IMR-90 (cell line): ENCODE data around the gene CYP19A1. TPM values are rescaled to one million over a fixed set of nuclear protein-coding genes. Genes with fewer than 3 reads are reported as not detected.

Source experiments
- ATAC-seq: fragments of 200-7000 bp; cut with Tn5 transposase; 2 replicates; pipeline ENCODE4 v1.9.1; 2020; ENCODE audit warnings: low read depth, mild to moderate bottlenecking, moderate library complexity
- BruUV-seq: library from RNA; stranded (reverse); fragments of 400-500 nt; replicated peaks from 2 replicates; lab custom pipeline; 2021; lab: Mats Ljungman, UMichigan
- CTCF ChIA-PET: fragments of 300-600 bp; formaldehyde crosslinking; extraction: SDS; loops from one replicate; lab custom pipeline; 2021; ENCODE audit warnings: antibody characterized with exemption; lab: Yijun Ruan, JAX
- POLR2A ChIA-PET: fragments of 300-600 bp; sonication (Branson Sonifier 250); formaldehyde crosslinking; loops from one replicate; lab custom pipeline; 2022; ENCODE audit warnings: antibody characterized with exemption; ENCODE audit not compliant: unreplicated experiment; lab: Charles Lee
- DNase-seq: peaks from one replicate; pipeline ENCODE4 v3.0.0; 2013
- H2AFZ ChIP-seq: replicated peaks from 2 replicates; pipeline ENCODE3; 2013; ENCODE audit warnings: low read length, mild to moderate bottlenecking; ENCODE audit not compliant: poor library complexity
- H2AK5ac ChIP-seq: 2 replicates; pipeline ENCODE4 v1.6.1; 2013; ENCODE audit warnings: low read depth, low read length, inconsistent platforms
- H2AK9ac ChIP-seq: replicated peaks from 2 replicates; pipeline ENCODE3; 2013; ENCODE audit warnings: mild to moderate bottlenecking, low read depth, low read length, moderate library complexity; ENCODE audit not compliant: poor library complexity
- H2BK120ac ChIP-seq: 2 replicates; pipeline ENCODE4 v1.6.1; 2013; ENCODE audit warnings: low read depth, low read length, inconsistent platforms
- H2BK15ac ChIP-seq: 3 replicates; pipeline ENCODE4 v1.6.1; 2013; ENCODE audit warnings: low read depth, low read length, inconsistent platforms
- H2BK20ac ChIP-seq: 2 replicates; pipeline ENCODE4 v1.6.1; 2013; ENCODE audit warnings: low read depth, mild to moderate bottlenecking, inconsistent platforms, low read length, moderate library complexity
- H2BK5ac ChIP-seq: 2 replicates; pipeline ENCODE4 v1.6.1; 2013; ENCODE audit warnings: mild to moderate bottlenecking, low read depth, low read length, inconsistent platforms; ENCODE audit not compliant: poor library complexity, severe bottlenecking
- H3K14ac ChIP-seq: replicated peaks from 2 replicates; pipeline ENCODE4 v1.6.1; 2013; ENCODE audit warnings: low read depth, low read length, inconsistent platforms
- H3K18ac ChIP-seq: 2 replicates; pipeline ENCODE4 v1.6.1; 2013; ENCODE audit warnings: low read depth, low read length, control low read depth
- H3K23ac ChIP-seq: 2 replicates; pipeline ENCODE4 v1.6.1; 2013; ENCODE audit warnings: low read depth, low read length, inconsistent platforms
- H3K27ac ChIP-seq: 2 replicates; pipeline ENCODE4 v1.5.1; 2013; ENCODE audit warnings: mild to moderate bottlenecking, control low read depth, low read length; ENCODE audit not compliant: insufficient read depth
- H3K27me3 ChIP-seq: 2 replicates; pipeline ENCODE4 v1.6.1; 2013; ENCODE audit warnings: low read length; ENCODE audit not compliant: control insufficient read depth, insufficient read depth
- H3K36me3 ChIP-seq: 2 replicates; pipeline ENCODE4 v1.6.1; 2013; ENCODE audit warnings: low read length, mixed read lengths; ENCODE audit not compliant: control insufficient read depth, insufficient read depth
- H3K4ac ChIP-seq: 2 replicates; pipeline ENCODE4 v1.6.1; 2013; ENCODE audit warnings: low read depth, low read length, inconsistent platforms
- H3K4me1 ChIP-seq: 2 replicates; pipeline ENCODE4 v1.6.1; 2013; ENCODE audit warnings: low read length, mixed read lengths; ENCODE audit not compliant: control insufficient read depth, insufficient read depth
- H3K4me2 ChIP-seq: 2 replicates; pipeline ENCODE4 v1.6.1; 2013; ENCODE audit warnings: low read depth, mild to moderate bottlenecking, control low read depth, low read length, moderate library complexity
- H3K4me3 ChIP-seq: 2 replicates; pipeline ENCODE4 v1.5.1; 2013; ENCODE audit warnings: low read depth, mild to moderate bottlenecking, control low read depth, low read length, moderate library complexity; ENCODE audit not compliant: insufficient read depth
- H3K56ac ChIP-seq: 2 replicates; pipeline ENCODE4 v1.6.1; 2013; ENCODE audit warnings: low read length, inconsistent platforms; ENCODE audit not compliant: insufficient read depth; ENCODE audit errors: extremely low read depth
- H3K79me1 ChIP-seq, 2 experiments: 2 replicates each; pipeline ENCODE4 v1.6.1; 2013; ENCODE audit warnings: low read length in 2 of 2, inconsistent platforms in 1 of 2, low read depth in 1 of 2
- H3K9ac ChIP-seq: 2 replicates; pipeline ENCODE4 v1.6.1; 2013; ENCODE audit warnings: low read depth, low read length, control low read depth
- H3K9me1 ChIP-seq: 2 replicates; pipeline ENCODE4 v1.6.1; 2013; ENCODE audit warnings: low read length, inconsistent platforms; ENCODE audit not compliant: insufficient read depth
- H3K9me3 ChIP-seq: 2 replicates; pipeline ENCODE4 v1.6.1; 2013; ENCODE audit warnings: low read length; ENCODE audit not compliant: control insufficient read depth, insufficient read depth
- H4K20me1 ChIP-seq: 2 replicates; pipeline ENCODE4 v1.6.1; 2013; ENCODE audit warnings: low read length, inconsistent platforms; ENCODE audit not compliant: insufficient read depth
- H4K5ac ChIP-seq: 2 replicates; pipeline ENCODE4 v1.6.1; 2013; ENCODE audit warnings: mild to moderate bottlenecking, low read depth, low read length, control low read depth
- H4K8ac ChIP-seq, 2 experiments: 2 replicates each; pipeline ENCODE4 v1.6.1; 2013; ENCODE audit warnings: low read depth in 2 of 2, low read length in 2 of 2, control low read depth in 1 of 2, inconsistent platforms in 1 of 2
- H4K91ac ChIP-seq: 2 replicates; pipeline ENCODE4 v1.6.1; 2013; ENCODE audit warnings: low read depth, low read length, inconsistent platforms; ENCODE audit not compliant: insufficient read depth
- BHLHE40 ChIP-seq: fragments of 150-350 bp; IDR thresholded peaks from 2 replicates; pipeline ENCODE4 v1.6.1; 2016; ENCODE audit warnings: mild to moderate bottlenecking, low read depth, low read length
- CEBPB ChIP-seq: IDR thresholded peaks from 2 replicates; pipeline ENCODE4 v1.6.1; 2012; ENCODE audit warnings: low read depth, low read length, improper control_type of control experiment
- CHD1 ChIP-seq: IDR thresholded peaks from 2 replicates; pipeline ENCODE4 v1.6.1; 2012; ENCODE audit warnings: low read depth, low read length, improper control_type of control experiment
- FOS ChIP-seq: fragments of 150-350 bp; IDR thresholded peaks from 2 replicates; pipeline ENCODE4 v1.6.1; 2016; ENCODE audit warnings: low read depth, low read length
- MAFK ChIP-seq: IDR thresholded peaks from 2 replicates; pipeline ENCODE4 v1.6.1; 2012; ENCODE audit warnings: low read depth, low read length, improper control_type of control experiment
- POLR2A ChIP-seq: IDR thresholded peaks from 2 replicates; pipeline ENCODE4 v1.6.1; 2012; ENCODE audit warnings: mild to moderate bottlenecking, low read depth, low read length
- RAD21 ChIP-seq: IDR thresholded peaks from 2 replicates; pipeline ENCODE4 v1.6.1; 2012; ENCODE audit warnings: low read length, improper control_type of control experiment
- RCOR1 ChIP-seq: IDR thresholded peaks from 2 replicates; pipeline ENCODE4 v1.6.1; 2012; ENCODE audit warnings: mild to moderate bottlenecking, low read length, improper control_type of control experiment; ENCODE audit not compliant: insufficient replicate concordance
- RFX5 ChIP-seq: IDR thresholded peaks from 2 replicates; pipeline ENCODE4 v1.8.0; 2012; ENCODE audit warnings: low read depth, mild to moderate bottlenecking, low read length, moderate library complexity
- WGBS, 2 experiments: methylation state at CpG; one replicate each; pipeline versions ENCODE4 v1.1.5 to v1.1.7; 2013; ENCODE audit warnings: missing lambda C conversion rate in 2 of 2; ENCODE audit not compliant: insufficient read length in 1 of 2; ENCODE audit errors: extremely low coverage in 2 of 2; 5-methylcytosine and 5-hydroxymethylcytosine counted together
- dilution Hi-C: fragments of 300-500 bp; cut with HindIII; formaldehyde crosslinking; loops from one replicate; pipeline ENCODE4 v1.14.3; 2018; ENCODE audit warnings: low sequenced_read_pairs; ENCODE audit not compliant: unreplicated experiment
- in situ Hi-C: fragments of 300-500 bp; cut with MboI; formaldehyde crosslinking; loops from 3 replicates; pipeline ENCODE4 v1.14.3; 2019; ENCODE audit warnings: low sequenced_read_pairs, inconsistent platforms, mixed read lengths
- intact Hi-C: fragments of 100-400 bp; cut with micrococcal nuclease; formaldehyde crosslinking; loops from 2 replicates; pipeline ENCODE4 v1.10.0; 2022
- polyA plus RNA-seq, 3 experiments: library from polyadenylated mRNA; depleted of rRNA; stranded (reverse); fragments of >200 nt; gene quantifications; 2 replicates each; pipeline ENCODE4 v1.2.3, GENCODE V29; 2012; ENCODE audit warnings: low replicate concordance in 1 of 3
- total RNA-seq: library from RNA; depleted of rRNA; stranded (reverse); fragments of >200 nt; gene quantifications from 2 replicates; pipeline ENCODE4 v1.2.3, GENCODE V29; 2012
- TF ChIP-seq, protein P1 (sequence below): fragments of 150-350 bp; IDR thresholded peaks from 2 replicates; pipeline ENCODE4 v1.6.1; 2017; ENCODE audit warnings: mild to moderate bottlenecking, antibody characterized with exemption, low read length, low read depth
- TF ChIP-seq, protein P2 (sequence below): fragments of 150-350 bp; IDR thresholded peaks from 2 replicates; pipeline ENCODE4 v1.6.1; 2016; ENCODE audit warnings: low read depth, mild to moderate bottlenecking, low read length, moderate library complexity, borderline replicate concordance
- TF ChIP-seq, protein P3 (sequence below): conservative IDR thresholded peaks from 2 replicates; pipeline ENCODE4 v1.5.1; 2012; ENCODE audit warnings: mild to moderate bottlenecking, low read depth, low read length, improper control_type of control experiment

The CYP19A1 gene
- total and polyA plus RNA-seq, 2 of the 4 experiments (the other 2 are of a cell fraction), result not detected

DNA sequence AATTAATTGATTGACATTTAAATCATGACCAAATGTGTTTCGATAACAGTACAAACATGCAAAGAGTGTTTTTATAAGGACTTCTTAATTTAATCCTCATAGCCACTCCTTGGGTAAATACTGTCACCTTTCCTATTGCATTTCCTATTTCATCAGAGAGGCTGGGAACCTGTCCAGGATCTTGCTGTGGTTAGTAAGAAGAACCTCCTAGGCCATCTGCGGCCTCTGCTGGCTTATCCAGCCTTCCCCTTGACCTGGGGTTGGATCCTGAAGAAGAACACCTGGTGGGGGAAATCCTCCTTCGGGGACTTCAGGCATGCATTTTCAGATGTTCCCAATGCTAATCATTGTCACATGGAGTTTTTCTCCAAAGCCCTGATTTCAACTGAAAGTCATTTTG, 28.5 kb upstream of the CYP19A1 start:
- Histone ChIP-seq H4K20me1 (peaks cover 11% of the 10 kb centered on the region; the same call in 1 of the 2 replicates), H3K9me1 (peaks cover 10% of the 10 kb centered on the region), H2BK20ac (no peak overlapping the region), H3K36me3 (no peaks in the 10 kb centered on the region), H2BK120ac (no peak overlapping the region), H3K4me3 (no peak overlapping the region), H3K79me1 (no peaks in the 10 kb centered on the region), H3K9ac (no peak overlapping the region), H3K18ac (peak overlapping the region; percentile 44; the same call in 1 of the 2 replicates), H2AFZ (no peak overlapping the region), H2BK15ac (no peak overlapping the region), H4K8ac (no peak overlapping the region), H2AK9ac (no peak overlapping the region), H2AK5ac (no peak overlapping the region), H3K4ac (no peak overlapping the region), H2BK5ac (no peak overlapping the region), H3K9me3 (no peaks in the 10 kb centered on the region), H3K4me1 (peaks cover 23% of the 10 kb centered on the region), H3K27ac (no peak overlapping the region), H3K14ac (no peak overlapping the region), H3K56ac (no peak overlapping the region), H4K91ac (no peak overlapping the region), H3K27me3 (peaks cover 23% of the 10 kb centered on the region), H4K5ac (no peak overlapping the region; the same call in 1 of the 2 replicates), H3K4me2 (no peak overlapping the region), H3K23ac (no peak overlapping the region)
- intact Hi-C loops (no loop called here), dilution Hi-C loops (no loop called here), in situ Hi-C loops (no loop called here)
- TF ChIP-seq CEBPB, result no peak
- TF ChIP-seq POLR2A, result no peak
- TF ChIP-seq CHD1, result no peak
- TF ChIP-seq RAD21, result no peak
- no peak for TF ChIP-seq RCOR1
- TF ChIP-seq, protein P1, sequence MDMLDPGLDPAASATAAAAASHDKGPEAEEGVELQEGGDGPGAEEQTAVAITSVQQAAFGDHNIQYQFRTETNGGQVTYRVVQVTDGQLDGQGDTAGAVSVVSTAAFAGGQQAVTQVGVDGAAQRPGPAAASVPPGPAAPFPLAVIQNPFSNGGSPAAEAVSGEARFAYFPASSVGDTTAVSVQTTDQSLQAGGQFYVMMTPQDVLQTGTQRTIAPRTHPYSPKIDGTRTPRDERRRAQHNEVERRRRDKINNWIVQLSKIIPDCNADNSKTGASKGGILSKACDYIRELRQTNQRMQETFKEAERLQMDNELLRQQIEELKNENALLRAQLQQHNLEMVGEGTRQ, result no peak
- TF ChIP-seq BHLHE40, result no peak
- no peak for TF ChIP-seq RFX5
- no peak for TF ChIP-seq FOS
- TF ChIP-seq MAFK, result no peak
- TF ChIP-seq, protein P2, sequence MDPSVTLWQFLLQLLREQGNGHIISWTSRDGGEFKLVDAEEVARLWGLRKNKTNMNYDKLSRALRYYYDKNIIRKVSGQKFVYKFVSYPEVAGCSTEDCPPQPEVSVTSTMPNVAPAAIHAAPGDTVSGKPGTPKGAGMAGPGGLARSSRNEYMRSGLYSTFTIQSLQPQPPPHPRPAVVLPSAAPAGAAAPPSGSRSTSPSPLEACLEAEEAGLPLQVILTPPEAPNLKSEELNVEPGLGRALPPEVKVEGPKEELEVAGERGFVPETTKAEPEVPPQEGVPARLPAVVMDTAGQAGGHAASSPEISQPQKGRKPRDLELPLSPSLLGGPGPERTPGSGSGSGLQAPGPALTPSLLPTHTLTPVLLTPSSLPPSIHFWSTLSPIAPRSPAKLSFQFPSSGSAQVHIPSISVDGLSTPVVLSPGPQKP, result no peak
- TF ChIP-seq, protein P3, sequence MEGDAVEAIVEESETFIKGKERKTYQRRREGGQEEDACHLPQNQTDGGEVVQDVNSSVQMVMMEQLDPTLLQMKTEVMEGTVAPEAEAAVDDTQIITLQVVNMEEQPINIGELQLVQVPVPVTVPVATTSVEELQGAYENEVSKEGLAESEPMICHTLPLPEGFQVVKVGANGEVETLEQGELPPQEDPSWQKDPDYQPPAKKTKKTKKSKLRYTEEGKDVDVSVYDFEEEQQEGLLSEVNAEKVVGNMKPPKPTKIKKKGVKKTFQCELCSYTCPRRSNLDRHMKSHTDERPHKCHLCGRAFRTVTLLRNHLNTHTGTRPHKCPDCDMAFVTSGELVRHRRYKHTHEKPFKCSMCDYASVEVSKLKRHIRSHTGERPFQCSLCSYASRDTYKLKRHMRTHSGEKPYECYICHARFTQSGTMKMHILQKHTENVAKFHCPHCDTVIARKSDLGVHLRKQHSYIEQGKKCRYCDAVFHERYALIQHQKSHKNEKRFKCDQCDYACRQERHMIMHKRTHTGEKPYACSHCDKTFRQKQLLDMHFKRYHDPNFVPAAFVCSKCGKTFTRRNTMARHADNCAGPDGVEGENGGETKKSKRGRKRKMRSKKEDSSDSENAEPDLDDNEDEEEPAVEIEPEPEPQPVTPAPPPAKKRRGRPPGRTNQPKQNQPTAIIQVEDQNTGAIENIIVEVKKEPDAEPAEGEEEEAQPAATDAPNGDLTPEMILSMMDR, result no peak
- BruUV-seq, result no TSS peak
- ATAC-seq (no peak), DNase-seq (peak; percentile 52)
- no CpG with 5 or more reads among the region's 3 CpGs for WGBS, 2 experiments
- POLR2A ChIA-PET, result no interaction called here
- CTCF ChIA-PET, result no interaction called here
